Measurements from ENCODE around the gene YBX2. TPM values are rescaled to one million over a fixed set of nuclear protein-coding genes. Genes with fewer than 3 reads are reported as not detected.

YBX2 gene
- total RNA-seq, 5 donors from 2014 or later (not counting 1 experiment from before 2014, with no cell fraction given) = 0.20 to 0.57 (median 0.45) TPM; not detected in 1

DNA sequence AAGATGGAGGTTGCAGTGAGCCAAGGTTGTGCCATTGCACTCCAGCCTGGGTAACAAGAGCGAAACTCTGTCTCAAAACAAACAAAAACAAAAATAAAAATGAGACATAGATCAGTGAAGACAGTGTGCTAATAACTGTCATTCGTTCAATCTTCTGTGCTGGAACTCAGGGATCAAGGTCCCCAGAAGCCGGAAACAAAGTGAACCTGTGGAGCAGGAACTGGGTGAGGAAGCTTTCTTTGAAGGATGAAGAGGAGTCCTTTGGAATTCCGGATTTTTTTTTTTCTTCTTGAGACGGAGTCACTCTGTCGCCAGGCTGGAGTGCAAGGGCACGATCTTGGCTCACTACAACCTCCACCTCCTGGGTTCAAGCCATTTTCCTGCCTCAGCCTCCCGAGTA is 15.0 kb downstream of the YBX2 start:
- Histone ChIP-seq H3K4me1 (ENCODE audit: control insufficient read depth in 1 of 2, extremely low read depth in 1 of 2, insufficient read depth in 2 of 2, low read length in 2 of 2) (peaks cover 6 to 26% of the 10 kb centered on the region in 2 experiments), H3K27ac (ENCODE audit: low read length) (no peak overlapping the region), H3K27me3 (replicated peaks in 1 of 2; ENCODE audit: control insufficient read depth in 2 of 2, extremely low read depth in 1 of 2, insufficient read depth in 2 of 2, low read length in 1 of 2) (peaks cover 0 to 39% of the 10 kb centered on the region in 2 experiments), H3K36me3 (ENCODE audit: control insufficient read depth in 2 of 2, extremely low read depth in 1 of 2, insufficient read depth in 1 of 2, low read length in 1 of 2) (no peaks in the 10 kb centered on the region), H3K9me3 (no peaks in the 10 kb centered on the region), H3K4me3 (ENCODE audit: control insufficient read depth in 1 of 2, extremely low read depth in 1 of 2, low read length in 1 of 2) (no peak overlapping the region)
- DNase-seq (no peak), ATAC-seq (replicated peaks in 1 of 4) (no peak)
- peaks cover 12 to 30% of the 10 kb centered on the region in 2 donors for H3K27me3 Mint-ChIP-seq
- H3K4me1 Mint-ChIP-seq = peaks cover 16 to 34% (median 26%) of the 10 kb centered on the region in 3 donors
- no peaks in the 10 kb centered on the region for H3K36me3 Mint-ChIP-seq
- no peak overlapping the region for H3K27ac Mint-ChIP-seq
- ChIA-PET POLR2A (no interaction called here), CTCF (interaction anchor here (0.6 to 1.3 kb wide), 3 partner anchors 17 to 305 kb away, joined by 3 to 4 read pairs (median 4); no protein-coding TSS in a partner anchor)
- WGBS (ENCODE audit: insufficient coverage) = 43% methylated on average over 1 of the region's 8 CpGs
- no peak overlapping the region for H3K4me3 Mint-ChIP-seq
- H3K9me3 Mint-ChIP-seq = no peaks in the 10 kb centered on the region

DNA sequence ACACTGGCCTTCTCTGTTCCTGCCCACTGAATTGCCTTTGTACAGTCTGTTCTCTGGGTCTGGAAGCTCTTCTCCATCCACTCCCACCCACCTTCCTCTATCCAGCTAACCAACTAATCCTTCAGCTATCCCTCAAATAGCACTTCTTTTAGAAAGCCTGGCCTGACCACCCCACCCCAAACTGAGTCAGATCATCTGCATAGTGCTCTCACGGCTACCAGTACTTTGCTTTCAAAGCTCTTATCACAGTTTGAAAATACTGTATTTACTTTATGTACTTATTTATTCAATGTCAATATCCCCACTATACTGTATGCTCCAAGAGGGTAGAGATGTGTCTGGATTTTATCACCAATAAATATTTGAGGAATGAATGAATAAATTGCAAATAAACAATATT is 27.7 kb downstream of the YBX2 start:
- Mint-ChIP-seq H3K36me3 (no peaks in the 10 kb centered on the region), H3K4me1 (peaks cover 19 to 21% (median 20%) of the 10 kb centered on the region in 3 donors), H3K27me3 (peaks cover 3 to 30% of the 10 kb centered on the region in 2 donors), H3K9me3 (no peaks in the 10 kb centered on the region), H3K27ac (no peak overlapping the region), H3K4me3 (no peak overlapping the region)
- Histone ChIP-seq H3K36me3 (ENCODE audit: control insufficient read depth in 2 of 2, extremely low read depth in 1 of 2, insufficient read depth in 1 of 2, low read length in 1 of 2) (no peaks in the 10 kb centered on the region), H3K4me1 (ENCODE audit: control insufficient read depth in 1 of 2, extremely low read depth in 1 of 2, insufficient read depth in 2 of 2, low read length in 2 of 2) (peaks cover 3 to 20% of the 10 kb centered on the region in 2 experiments), H3K9me3 (no peaks in the 10 kb centered on the region), H3K27ac (ENCODE audit: low read length) (no peak overlapping the region), H3K27me3 (replicated peaks in 1 of 2; ENCODE audit: control insufficient read depth in 2 of 2, extremely low read depth in 1 of 2, insufficient read depth in 2 of 2, low read length in 1 of 2) (peaks cover 0 to 55% of the 10 kb centered on the region in 2 experiments), H3K4me3 (ENCODE audit: control insufficient read depth in 1 of 2, extremely low read depth in 1 of 2, low read length in 1 of 2) (no peak overlapping the region)
- CTCF ChIA-PET = no interaction called here
- ATAC-seq (replicated peaks in 1 of 4) (no peak), DNase-seq (no peak)
- POLR2A ChIA-PET = interaction anchor here in 1 of 2 donors (0.7 kb wide), 1 partner anchor 65 kb away, joined by 3 read pairs; no protein-coding TSS in a partner anchor
- no CpG with 5 or more reads among the region's 1 CpG for WGBS (ENCODE audit: insufficient coverage)

DNA sequence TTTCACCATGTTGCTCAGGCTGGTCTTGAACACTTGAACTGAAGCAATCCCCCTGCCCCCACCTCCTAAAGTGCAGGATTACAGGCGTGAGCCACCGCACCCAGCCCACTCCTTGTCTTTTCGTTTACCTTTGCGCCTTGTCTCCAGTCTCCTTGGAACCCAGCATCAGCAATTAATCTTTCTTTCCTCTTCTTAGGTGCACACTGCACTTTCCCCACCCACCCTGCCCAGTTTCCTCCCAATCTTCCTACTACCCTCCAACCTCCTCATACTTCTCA is 30.7 kb downstream of the YBX2 start:
- DNase-seq (no peak), ATAC-seq (replicated peaks in 1 of 4) (peak in 1 of 4 experiments; percentile 2)
- Mint-ChIP-seq H3K4me1 (peaks cover 22 to 23% (median 22%) of the 10 kb centered on the region in 3 donors), H3K27ac (peak overlapping the region; percentile 64 to 67), H3K9me3 (no peaks in the 10 kb centered on the region), H3K4me3 (peak overlapping the region; percentile 25 to 76 (median 71)), H3K36me3 (no peaks in the 10 kb centered on the region), H3K27me3 (peaks cover 3 to 30% of the 10 kb centered on the region in 2 donors)
- peaks cover 0 to 10% of the 10 kb centered on the region in 2 donors for H3K36me3 ChIP-seq (ENCODE audit: control insufficient read depth in 2 of 2, extremely low read depth in 1 of 2, insufficient read depth in 1 of 2, low read length in 1 of 2)
- peaks cover 0 to 51% of the 10 kb centered on the region in 2 experiments for H3K27me3 ChIP-seq (replicated peaks in 1 of 2; ENCODE audit: control insufficient read depth in 2 of 2, extremely low read depth in 1 of 2, insufficient read depth in 2 of 2, low read length in 1 of 2)
- ChIA-PET CTCF (no interaction called here), POLR2A (interaction anchor here in 1 of 2 donors (0.6 kb wide), 1 partner anchor 73 kb away, joined by 3 read pairs; no protein-coding TSS in a partner anchor)
- no peaks in the 10 kb centered on the region for H3K9me3 ChIP-seq
- no peak overlapping the region for H3K4me3 ChIP-seq (ENCODE audit: control insufficient read depth in 1 of 2, extremely low read depth in 1 of 2, low read length in 1 of 2)
- no peak overlapping the region for H3K27ac ChIP-seq (ENCODE audit: low read length)
- peaks cover 6 to 35% of the 10 kb centered on the region in 2 experiments for H3K4me1 ChIP-seq (ENCODE audit: control insufficient read depth in 1 of 2, extremely low read depth in 1 of 2, insufficient read depth in 2 of 2, low read length in 2 of 2)
- 32% methylated on average over 4 of the region's 4 CpGs for WGBS (ENCODE audit: insufficient coverage)

DNA sequence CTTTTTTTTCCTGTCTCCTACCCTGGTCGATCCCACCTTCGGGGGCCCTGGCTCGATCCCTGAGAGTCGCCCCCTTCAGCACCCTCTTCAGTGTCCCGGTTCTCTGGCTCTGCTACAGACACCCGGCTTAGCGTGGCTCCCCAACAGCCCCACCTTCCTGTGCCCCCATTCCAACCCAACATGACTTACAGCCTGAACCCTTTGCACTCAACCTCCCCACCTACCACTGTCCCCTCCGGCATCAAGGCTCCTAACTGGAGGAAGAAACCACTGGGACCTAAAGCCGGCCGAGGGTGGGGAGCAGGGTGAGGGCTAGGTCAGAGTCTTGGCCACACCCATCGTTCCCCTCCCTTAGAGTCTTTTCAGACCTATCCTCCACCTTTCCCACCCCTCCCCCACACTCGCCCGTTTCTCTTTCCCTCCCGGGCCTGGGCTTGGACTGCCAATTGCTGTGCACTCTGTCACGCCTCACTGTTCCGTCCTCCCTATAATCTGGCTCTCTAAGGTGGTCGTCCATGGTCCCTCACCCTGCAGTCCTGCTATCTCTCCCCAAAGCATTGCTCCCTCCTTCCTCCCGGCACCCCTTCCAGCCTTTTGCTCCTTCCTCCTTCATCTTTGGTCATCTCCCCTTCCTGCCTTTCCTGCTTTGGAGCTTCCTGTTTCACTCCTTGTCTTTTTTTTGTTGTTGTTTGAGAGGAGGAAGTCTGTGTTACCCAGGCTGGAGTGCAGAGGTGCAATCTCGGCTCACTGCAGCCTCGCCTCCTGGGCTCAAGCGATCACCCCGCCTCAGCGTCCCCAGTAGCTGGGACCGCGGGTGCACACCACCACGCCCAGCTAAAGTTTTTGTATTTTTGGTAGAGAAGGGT is 31.3 kb downstream of the YBX2 start:
- H3K4me3 ChIP-seq (ENCODE audit: control insufficient read depth in 1 of 2, extremely low read depth in 1 of 2, low read length in 1 of 2) = peak overlapping the region; percentile 31 to 49
- H3K27me3 ChIP-seq (replicated peaks in 1 of 2; ENCODE audit: control insufficient read depth in 2 of 2, extremely low read depth in 1 of 2, insufficient read depth in 2 of 2, low read length in 1 of 2) = peaks cover 0 to 51% of the 10 kb centered on the region in 2 experiments
- no peak overlapping the region for H3K27ac ChIP-seq (ENCODE audit: low read length)
- Mint-ChIP-seq H3K36me3 (no peaks in the 10 kb centered on the region), H3K4me1 (peaks cover 22 to 23% (median 22%) of the 10 kb centered on the region in 3 donors), H3K27me3 (peaks cover 3 to 30% of the 10 kb centered on the region in 2 donors), H3K9me3 (no peaks in the 10 kb centered on the region), H3K4me3 (peak overlapping the region; percentile 71 to 76 (median 76)), H3K27ac (peak overlapping the region; percentile 60 to 79)
- 8% methylated on average over 10 of the region's 26 CpGs for WGBS (ENCODE audit: insufficient coverage)
- DNase-seq (peak in 1 of 35 experiments; percentile 30), ATAC-seq (replicated peaks in 1 of 4) (peak; percentile 7 to 44 (median 16))
- ChIA-PET POLR2A (interaction anchor here in 1 of 2 donors (0.6 kb wide), 1 partner anchor 73 kb away, joined by 3 read pairs; no protein-coding TSS in a partner anchor), CTCF (no interaction called here)
- peaks cover 6 to 35% of the 10 kb centered on the region in 2 experiments for H3K4me1 ChIP-seq (ENCODE audit: control insufficient read depth in 1 of 2, extremely low read depth in 1 of 2, insufficient read depth in 2 of 2, low read length in 2 of 2)
- H3K36me3 ChIP-seq (ENCODE audit: control insufficient read depth in 2 of 2, extremely low read depth in 1 of 2, insufficient read depth in 1 of 2, low read length in 1 of 2) = peaks cover 0 to 15% of the 10 kb centered on the region in 2 donors
- H3K9me3 ChIP-seq = no peaks in the 10 kb centered on the region

DNA sequence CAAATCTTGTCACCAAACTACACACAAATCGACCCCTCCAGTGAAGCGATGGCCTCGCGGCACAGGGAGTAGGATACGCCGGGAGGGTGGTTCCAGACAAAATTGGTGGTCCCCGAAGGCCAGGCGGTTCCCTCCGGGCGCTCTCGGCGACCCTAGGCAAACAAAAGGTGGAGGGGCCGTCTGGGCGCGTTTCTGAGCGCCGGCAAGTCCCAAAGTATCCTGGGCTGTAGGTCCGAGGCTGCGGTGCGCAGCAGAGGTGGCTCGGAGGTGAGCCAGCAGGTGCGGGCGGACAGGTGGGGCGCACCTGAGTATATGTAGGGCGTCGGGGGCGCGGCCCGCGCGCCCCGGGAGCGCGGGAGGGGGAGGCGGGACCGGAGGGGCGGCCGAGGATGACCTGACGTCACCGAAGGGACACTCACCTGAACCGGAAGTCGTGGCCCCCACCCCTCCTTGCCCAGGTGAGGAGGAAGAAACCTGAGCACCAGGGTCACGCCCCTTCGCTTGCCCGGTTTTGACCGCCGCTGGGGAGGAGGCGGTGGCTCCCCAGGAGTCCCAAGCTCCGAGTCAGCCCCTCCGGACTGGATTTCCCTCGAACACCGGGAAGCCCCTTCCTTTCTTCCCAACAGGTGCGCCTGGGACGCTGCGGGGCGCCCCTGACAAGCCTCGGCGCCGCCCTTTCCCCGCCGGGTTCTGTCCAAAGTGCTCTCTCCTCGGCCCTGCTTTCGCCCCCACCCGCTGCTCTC is 32.1 kb downstream of the YBX2 start, which contains the start of gene CLDN7:
CLDN7 (minus strand) TSS at position 287 of the 743 bp plus-strand sequence. CDS start 435 bp downstream, outside the sequence.
- ChIA-PET POLR2A (no interaction called here), CTCF (no interaction called here)
- no peaks in the 10 kb centered on the region for H3K9me3 ChIP-seq
- DNase-seq = no peak
- H3K4me3 Mint-ChIP-seq = peak within 1 kb of the TSS; percentile 71 to 76 (median 76)
- peaks cover 3 to 30% of the 10 kb centered on the region in 2 donors for H3K27me3 Mint-ChIP-seq
- peaks cover 0 to 19% of the 10 kb centered on the region in 2 donors for H3K36me3 ChIP-seq (ENCODE audit: control insufficient read depth in 2 of 2, extremely low read depth in 1 of 2, insufficient read depth in 1 of 2, low read length in 1 of 2)
- H3K4me3 ChIP-seq (ENCODE audit: control insufficient read depth in 1 of 2, extremely low read depth in 1 of 2, low read length in 1 of 2) = peak within 1 kb of the TSS; percentile 49
- peaks cover 22 to 23% (median 22%) of the 10 kb centered on the region in 3 donors for H3K4me1 Mint-ChIP-seq
- peak in 1 of 4 experiments; percentile 23 for ATAC-seq (replicated peaks in 1 of 4)
- WGBS (ENCODE audit: insufficient coverage) = 15% methylated on average over 57 of the region's 64 CpGs
- H3K27ac Mint-ChIP-seq = peak within 1 kb of the TSS; percentile 60 to 79
- no peaks in the 10 kb centered on the region for H3K36me3 Mint-ChIP-seq
- no peak within 1 kb of the TSS for H3K27ac ChIP-seq (ENCODE audit: low read length)
- H3K9me3 Mint-ChIP-seq = no peaks in the 10 kb centered on the region
- peaks cover 6 to 35% of the 10 kb centered on the region in 2 experiments for H3K4me1 ChIP-seq (ENCODE audit: control insufficient read depth in 1 of 2, extremely low read depth in 1 of 2, insufficient read depth in 2 of 2, low read length in 2 of 2)
- H3K27me3 ChIP-seq (replicated peaks in 1 of 2; ENCODE audit: control insufficient read depth in 2 of 2, extremely low read depth in 1 of 2, insufficient read depth in 2 of 2, low read length in 1 of 2) = peaks cover 0 to 47% of the 10 kb centered on the region in 2 experiments

Measured in T-cell (primary cell).